ENCODE results near the gene CCM2.

The CCM2 gene

GRCh38 chr7:45036317-45036716 lies 36.3 kb downstream of the CCM2 start:
- peak; percentile 47 for DNase-seq

- DNase-seq, result no peak
Observed at GRCh38 chr7:45036796-45037195, 36.8 kb downstream of the CCM2 start.

DNA sequence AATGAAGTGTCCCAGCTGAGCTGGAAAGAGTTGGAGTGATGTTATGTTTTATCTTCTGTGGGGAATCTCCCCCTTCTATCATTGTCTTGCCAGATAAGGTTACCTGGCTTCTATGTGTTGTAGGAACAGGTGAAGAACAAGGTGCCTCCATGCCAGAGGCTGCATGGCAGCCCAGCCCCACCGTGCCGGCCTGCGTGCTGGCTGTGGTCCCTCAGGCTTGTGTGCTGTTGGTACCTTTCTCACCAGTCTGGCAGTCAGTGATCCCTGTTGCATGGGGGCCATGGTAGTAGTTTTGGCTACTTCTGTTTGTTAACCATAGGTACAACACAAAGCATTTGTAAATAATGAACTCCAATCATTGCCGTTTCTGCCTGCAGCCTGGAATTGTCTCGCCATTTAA lies 37.9 kb downstream of the CCM2 start:
- DNase-seq, result no peak

- no peak for DNase-seq
Observed at GRCh38 chr7:45039106-45039505, 39.1 kb downstream of the CCM2 start.

- no peak for DNase-seq
Observed at GRCh38 chr7:45044338-45044737, 44.3 kb downstream of the CCM2 start.

DNA sequence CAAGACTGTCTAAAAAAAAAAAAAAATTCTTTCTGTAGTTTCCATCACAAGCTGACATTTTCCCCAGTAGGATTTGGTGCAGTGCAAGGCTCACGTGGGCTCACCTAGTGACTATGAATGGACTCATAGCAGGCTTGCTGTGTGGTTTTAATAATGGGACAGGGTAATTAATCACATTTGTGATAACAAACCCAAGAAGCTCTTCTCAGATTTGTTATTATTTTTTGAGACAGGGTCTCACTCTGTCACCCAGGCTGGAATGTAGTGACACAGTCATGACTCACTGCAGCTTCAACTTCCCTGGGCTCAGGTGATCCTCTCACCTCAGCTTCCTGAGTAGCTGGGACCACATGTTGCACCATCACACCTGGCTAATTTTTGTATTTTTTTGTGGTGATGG lies 48.7 kb downstream of the CCM2 start:
- DNase-seq, result no peak

DNA sequence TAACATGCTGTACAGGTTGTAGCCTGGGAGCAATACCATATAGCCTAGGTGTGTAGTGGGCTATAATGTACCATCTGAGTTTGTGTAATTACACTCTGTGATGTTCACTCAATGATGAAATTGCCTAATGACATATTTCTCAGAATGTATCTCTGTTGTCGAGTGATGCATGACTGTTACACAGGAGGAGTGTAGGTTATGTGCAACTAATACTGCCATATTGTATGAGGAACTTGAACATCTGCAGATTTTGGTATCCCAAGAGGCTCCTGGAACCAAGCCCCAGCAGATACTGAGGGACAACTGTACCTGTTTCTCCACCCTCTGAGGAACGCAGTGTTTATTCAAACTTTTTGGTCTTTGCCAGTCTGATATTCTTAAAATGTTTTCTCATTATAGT lies 50.2 kb downstream of the CCM2 start:
- DNase-seq, result no peak

GRCh38 chr7:45052011-45052410 lies 52.0 kb downstream of the CCM2 start:
- no peak for DNase-seq

DNA sequence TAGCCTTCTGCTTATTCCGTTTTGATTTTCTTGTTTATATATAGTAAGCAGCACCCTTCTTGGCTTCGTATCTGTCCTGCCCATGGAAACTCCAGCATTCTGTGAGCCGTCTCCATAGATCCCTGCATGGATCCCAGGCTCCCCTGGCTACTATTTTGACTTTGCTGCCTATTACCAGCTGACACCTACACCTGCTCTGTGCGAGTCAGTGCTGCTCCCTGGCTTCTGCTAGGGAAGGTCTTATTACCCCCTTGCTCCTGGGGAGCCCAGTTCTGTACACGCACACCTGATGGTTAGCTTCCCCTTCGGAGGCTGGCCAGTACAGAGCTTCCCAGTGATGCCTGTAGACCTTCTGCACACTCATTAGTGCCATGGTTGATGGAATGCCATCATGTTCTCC lies 53.4 kb downstream of the CCM2 start:
- DNase-seq, result no peak

GRCh38 chr7:45053941-45054340 lies 53.9 kb downstream of the CCM2 start:
- DNase-seq, result no peak

GRCh38 chr7:45054442-45054841 lies 54.4 kb downstream of the CCM2 start:
- DNase-seq, result no peak

- no peak for DNase-seq
Observed at GRCh38 chr7:45055016-45055415, 55.0 kb downstream of the CCM2 start.

DNA sequence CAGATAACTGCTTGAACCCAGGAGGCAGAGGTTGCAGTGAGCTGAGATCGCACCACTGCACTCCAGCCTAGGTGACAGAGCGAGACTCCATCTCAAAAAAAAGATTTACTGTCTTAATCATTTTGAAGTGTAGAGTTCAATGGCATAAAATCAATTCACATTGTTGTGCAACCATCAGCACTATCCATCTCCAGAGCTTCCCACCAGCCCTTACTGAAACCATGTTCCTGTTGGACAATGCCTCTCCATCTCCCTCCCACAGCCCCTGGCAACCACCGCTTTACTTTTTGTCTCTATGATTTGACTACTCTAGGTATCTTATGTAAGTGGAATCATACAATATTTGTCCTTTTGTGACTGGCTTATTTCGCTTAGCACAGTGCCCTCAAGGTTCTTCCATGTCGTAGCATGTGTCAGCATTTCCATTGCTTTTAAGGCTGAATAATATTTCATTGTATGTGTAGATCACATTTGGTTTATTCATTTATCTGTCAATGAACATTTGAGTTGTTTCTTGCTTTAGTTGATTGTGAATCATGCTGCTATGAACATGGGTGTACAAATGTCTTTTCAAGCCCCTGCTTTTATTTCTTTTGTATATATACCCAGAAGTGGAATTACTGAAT lies 55.7 kb downstream of the CCM2 start:
- DNase-seq, result no peak

- no peak for DNase-seq
Observed at GRCh38 chr7:45057878-45058277, 57.9 kb downstream of the CCM2 start.

DNA sequence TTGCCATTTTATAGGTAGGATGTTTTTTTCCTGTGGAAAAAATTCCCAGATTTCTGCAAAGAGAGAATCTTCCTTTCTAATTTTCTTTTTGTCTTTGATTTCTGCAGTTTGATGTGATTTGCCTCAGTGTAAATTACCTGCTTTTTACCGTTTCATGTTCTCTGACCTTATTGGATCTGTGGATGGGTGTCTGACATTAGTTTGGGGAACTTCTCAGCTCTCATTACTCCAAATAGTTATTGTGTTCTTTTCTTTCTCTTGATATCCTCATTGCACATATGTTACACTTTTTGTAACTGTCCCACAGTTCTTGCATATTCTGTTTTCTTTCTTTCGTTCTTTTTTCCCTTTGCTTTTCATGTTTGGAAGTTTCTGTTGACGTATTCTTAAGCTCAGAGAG lies 60.3 kb downstream of the CCM2 start:
- no peak for DNase-seq

DNA sequence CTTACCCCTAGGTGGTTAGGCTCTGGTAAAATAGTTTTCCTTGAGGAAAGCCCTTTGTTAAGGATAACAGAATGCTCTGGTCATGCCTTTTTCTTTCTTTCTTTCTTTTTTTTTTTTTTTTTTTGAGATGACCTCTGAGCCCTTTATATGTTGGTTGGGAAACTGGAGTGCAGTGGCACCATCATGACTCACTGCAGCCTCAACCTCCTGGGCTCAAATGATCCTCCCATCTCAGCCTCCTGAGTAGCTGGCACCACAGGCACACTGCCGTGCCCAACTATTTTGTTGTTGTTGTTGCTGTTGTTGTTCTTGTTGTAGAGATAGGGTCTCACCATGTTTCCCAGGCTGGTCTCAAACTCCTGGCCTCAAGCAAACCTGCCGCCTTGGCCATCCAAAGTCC lies 61.4 kb downstream of the CCM2 start:
- DNase-seq, result no peak

DNA sequence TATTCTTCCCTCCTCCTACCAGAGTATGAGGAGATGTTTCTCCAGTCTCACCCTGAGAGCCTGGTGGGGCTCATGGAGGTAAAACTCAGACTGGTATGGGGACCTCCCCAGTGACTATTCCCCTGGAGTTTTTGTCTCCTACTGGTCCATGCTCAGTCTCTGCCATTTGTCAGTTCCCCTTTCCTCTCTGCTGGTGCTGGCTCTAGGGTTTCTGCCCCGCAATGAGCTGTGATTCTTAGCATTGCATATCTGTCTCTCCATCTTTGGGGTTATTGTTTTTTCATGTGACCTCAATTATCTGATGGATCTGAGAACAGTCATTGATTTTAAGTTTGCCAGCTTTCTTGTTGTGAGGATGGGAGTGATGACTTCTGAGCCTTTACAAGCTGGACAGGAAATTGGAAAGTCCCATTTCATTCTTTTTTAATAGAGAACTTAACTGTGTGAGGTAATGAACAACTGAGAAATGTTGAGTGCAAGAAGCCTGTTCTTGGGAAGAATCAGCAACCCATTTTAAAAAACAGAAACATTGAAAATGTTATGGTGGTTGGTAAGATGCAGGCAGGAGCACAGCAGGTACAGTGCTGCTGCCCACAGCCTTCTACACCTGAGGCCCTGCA lies 61.9 kb downstream of the CCM2 start:
- no peak for DNase-seq

DNA sequence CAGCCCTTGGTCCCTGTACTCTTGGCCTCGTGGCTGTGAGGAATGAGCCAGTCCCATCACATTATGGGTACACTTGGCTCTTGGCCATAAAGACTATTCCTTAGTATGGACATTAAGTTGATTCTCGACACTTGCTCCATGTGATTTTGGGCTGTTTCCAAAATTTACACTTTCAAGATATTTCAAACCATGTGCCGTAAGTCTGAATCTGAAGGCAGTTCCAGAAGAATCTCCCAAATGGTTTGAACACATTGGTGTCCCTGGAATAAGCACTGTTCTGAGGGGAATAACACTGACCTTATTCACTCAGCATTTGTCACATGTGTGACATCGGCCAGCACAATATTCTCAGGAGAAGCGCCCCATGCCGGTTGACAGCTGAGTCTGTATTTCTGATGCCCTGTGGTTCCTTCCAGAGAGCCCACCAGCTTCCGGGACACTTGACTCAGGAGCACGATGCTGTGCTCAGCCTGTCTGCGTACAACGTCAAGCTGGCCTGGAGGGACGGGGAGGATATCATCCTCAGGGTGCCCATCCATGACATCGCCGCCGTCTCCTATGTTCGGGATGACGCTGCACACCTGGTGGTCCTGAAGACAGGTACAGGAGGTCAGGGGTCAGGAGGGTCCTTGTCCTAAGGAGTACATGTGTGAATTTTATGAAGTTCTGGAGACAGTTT lies 64.2 kb downstream of the CCM2 start:
- DNase-seq, result no peak

DNA sequence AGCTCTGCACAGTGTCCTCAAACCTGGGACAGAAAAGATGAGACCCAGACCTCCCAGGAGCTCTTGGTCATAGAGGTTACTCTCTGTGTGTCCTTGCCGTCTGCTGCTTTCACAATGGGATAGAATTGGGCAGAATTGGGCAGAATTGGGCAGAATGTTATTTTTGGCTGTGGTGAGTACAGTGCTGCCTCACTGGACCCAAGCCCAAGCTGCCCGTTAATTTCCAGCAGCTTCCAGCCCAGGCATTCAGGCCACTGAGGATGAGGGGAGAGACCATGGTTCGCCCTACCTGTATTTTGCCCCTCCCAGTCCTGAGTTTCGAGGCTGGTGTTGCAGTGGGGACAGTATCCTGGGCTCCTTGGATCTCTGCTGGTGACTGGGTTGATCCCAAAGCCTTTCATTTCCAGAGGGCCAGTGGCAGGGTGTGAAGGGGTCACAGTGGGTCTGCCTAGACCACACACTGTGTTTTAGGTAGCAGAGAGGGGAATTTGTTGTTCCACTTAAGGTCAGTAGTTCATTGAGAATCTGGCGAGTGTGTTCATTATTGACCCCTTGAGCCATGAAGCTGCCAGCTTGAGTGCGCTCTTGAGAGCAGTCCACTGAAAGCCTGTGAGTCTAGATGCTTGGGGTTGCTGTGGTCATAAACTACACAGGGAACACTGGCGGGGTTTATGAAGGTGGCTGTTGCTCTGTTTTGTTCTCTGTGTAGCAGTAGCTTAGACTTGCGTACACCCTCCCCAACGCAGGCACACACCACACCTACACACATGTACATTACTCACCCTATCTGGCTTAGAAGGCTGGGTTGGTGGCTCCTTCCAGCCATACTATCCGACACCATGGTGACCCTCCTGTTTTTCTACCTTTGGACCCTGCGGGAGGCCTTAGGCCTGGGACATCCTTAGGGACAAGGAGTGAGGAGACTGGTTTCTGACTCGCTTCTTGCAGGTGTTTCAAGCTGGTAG lies 65.3 kb downstream of the CCM2 start:
- DNase-seq, result no peak

- no peak for DNase-seq
Observed at GRCh38 chr7:45066409-45066808, 66.4 kb downstream of the CCM2 start.

DNA sequence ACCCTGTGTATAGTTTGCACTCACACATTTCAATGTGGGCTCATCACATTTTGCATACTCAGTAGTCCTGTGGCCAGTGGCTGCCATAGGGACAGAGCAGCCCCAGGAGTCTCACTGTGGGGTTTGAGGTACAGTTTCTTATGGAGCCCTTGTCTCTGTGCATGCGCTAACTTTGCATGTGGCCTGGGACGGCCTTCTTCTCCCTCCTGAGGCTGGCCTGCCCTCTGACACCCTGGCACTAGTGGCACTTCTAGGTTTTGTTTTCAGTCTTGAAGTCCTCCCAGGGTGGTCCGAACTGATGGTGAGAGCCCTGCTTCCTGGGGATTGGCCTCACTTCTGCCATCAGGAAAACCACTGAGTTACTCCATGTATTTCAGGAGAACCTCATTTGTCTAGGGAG lies 67.6 kb downstream of the CCM2 start:
- no peak for DNase-seq

DNA sequence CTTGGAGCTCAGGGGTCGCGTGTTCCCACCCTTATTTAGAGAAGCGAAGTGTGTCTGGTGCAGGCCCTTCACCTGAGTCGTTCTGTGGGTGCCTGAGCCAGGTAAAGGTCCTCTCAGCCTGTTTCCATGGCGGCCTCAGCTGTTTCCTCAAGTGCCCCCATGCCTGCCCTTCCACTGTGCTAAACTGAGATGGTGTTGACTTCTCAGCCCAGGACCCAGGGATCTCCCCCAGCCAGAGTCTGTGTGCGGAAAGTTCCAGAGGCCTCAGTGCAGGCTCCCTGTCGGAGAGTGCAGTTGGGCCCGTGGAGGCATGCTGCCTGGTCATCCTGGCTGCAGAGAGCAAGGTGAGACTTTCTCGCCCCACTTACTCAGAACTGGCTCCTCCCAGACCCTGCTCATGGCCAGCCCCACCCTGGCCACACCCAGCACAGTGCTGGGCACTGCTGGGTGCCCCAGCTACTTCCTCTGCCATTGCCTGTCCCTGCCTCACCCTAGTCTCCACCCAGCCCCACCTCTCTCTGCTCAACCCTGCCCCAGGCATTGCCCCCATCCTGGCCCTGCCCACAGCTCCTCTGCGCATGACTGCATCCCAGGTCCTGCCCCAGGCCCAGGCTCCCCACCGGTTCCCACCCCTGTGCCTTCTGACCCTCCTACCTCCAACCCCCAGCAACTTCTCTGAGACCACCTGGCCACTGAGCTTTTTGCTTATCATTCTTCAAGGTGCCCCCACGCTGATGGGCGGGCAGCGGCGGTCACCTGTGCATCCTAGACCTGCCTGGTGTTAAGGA lies 68.4 kb downstream of the CCM2 start:
- DNase-seq, result no peak

Data from COR-L47 (cell line).